Activated naive CD4-positive, alpha-beta T cell treated with anti-CD3 and anti-CD28 coated beads, Interleukin-2, amount 50 U/mL, for 72 hours (primary cell): Measurements from ENCODE around the gene R3HDM4. TPM values are rescaled to one million over a fixed set of nuclear protein-coding genes. Genes with fewer than 3 reads are reported as not detected.
"Not testable (repeated sequence)": the region's sequence is repeated elsewhere in the genome, so short reads cannot be mapped to it uniquely, and the experiment has no call there.

ENCODE experiments used
- ATAC-seq, 2 donors: fragments of 150-1000 bp; cut with Tn5 transposase; 2 replicates each; pipeline ENCODE4 v1.10.0; 2021; ENCODE audit warnings: mild to moderate bottlenecking in 2 of 2, moderate library complexity in 2 of 2
- DNase-seq, 2 donors: peaks; one replicate each; pipeline ENCODE4 v3.0.0; 2021 to 2022; ENCODE audit warnings: low spot score in 2 of 2
- H3K27ac Mint-ChIP-seq, 2 donors: one replicate each; pipeline ENCODE4 v1.8.0; 2022; ENCODE audit warnings: mild to moderate bottlenecking in 2 of 2, mixed read lengths in 2 of 2
- H3K36me3 Mint-ChIP-seq, 2 donors: one replicate each; pipeline ENCODE4 v1.8.0; 2022; ENCODE audit warnings: mixed read lengths in 2 of 2
- H3K9me3 Mint-ChIP-seq, 2 donors: one replicate each; pipeline ENCODE4 v1.8.0; 2022; ENCODE audit warnings: mixed read lengths in 2 of 2
- total RNA-seq, 2 donors: library from RNA; stranded (reverse); gene quantifications; one replicate each; pipeline ENCODE4 v1.2.3, GENCODE V29; 2022

The R3HDM4 gene
- total RNA-seq, 2 donors from 2014 or later, result 98.3 to 102 TPM

- no peaks in the 10 kb centered on the region for H3K9me3 Mint-ChIP-seq
- DNase-seq, result no peak
- no peak within 1 kb of the TSS for H3K27ac Mint-ChIP-seq
- no peak for ATAC-seq
- no peaks in the 10 kb centered on the region for H3K36me3 Mint-ChIP-seq
Measured at GRCh38 chr19:852136-853013, 60.6 kb downstream of the R3HDM4 start, which contains the start of gene ELANE. ELANE (plus strand) TSS chr19:852303; CDS start chr19:852329, 26 bp downstream.

GRCh38 chr19:850979-851335 is 62.1 kb downstream of the R3HDM4 start:
- no peaks in the 10 kb centered on the region for H3K36me3 Mint-ChIP-seq
- H3K9me3 Mint-ChIP-seq, result no peaks in the 10 kb centered on the region
- DNase-seq (no peak), ATAC-seq (no peak)
- no peak overlapping the region for H3K27ac Mint-ChIP-seq

- no peak for ATAC-seq
- Mint-ChIP-seq H3K9me3 (no peaks in the 10 kb centered on the region), H3K36me3 (no peaks in the 10 kb centered on the region), H3K27ac (no peak overlapping the region)
- DNase-seq, result no peak
Measured at GRCh38 chr19:850221-850978, 62.6 kb downstream of the R3HDM4 start.

GRCh38 chr19:849195-849594 is 63.8 kb downstream of the R3HDM4 start:
- not testable (repeated sequence) for ATAC-seq, H3K9me3 Mint-ChIP-seq, DNase-seq, H3K36me3 Mint-ChIP-seq, H3K27ac Mint-ChIP-seq

GRCh38 chr19:848386-848921 is 64.6 kb downstream of the R3HDM4 start:
- Mint-ChIP-seq H3K27ac (no peak overlapping the region), H3K9me3 (no peaks in the 10 kb centered on the region), H3K36me3 (no peaks in the 10 kb centered on the region)
- no peak for DNase-seq
- no peak for ATAC-seq

Other genes with a start within 250 kb of the R3HDM4 start
- gene FSTL3, start 236.8 kb downstream of the R3HDM4 start, total RNA-seq, result 10 to 100 TPM in 1 of 2 donors, 1 to 10 TPM in 1; 4.1 to 10.1 TPM
- gene PRSS57, start 217.8 kb downstream of the R3HDM4 start, total RNA-seq, result not detected
- gene PALM, start 204.3 kb downstream of the R3HDM4 start, total RNA-seq, result under 1 TPM in 1 of 2 donors, not detected in 1; 0.66 TPM
- gene MISP, start 162.1 kb downstream of the R3HDM4 start, total RNA-seq, result under 1 TPM in 1 of 2 donors, not detected in 1; 0.50 TPM
- gene PTBP1, start 115.8 kb downstream of the R3HDM4 start, total RNA-seq, result 100 to 1,000 TPM; 485 to 591 TPM
- not detected for gene PLPPR3, start 91.3 kb downstream of the R3HDM4 start, total RNA-seq
- not detected for gene AZU1, start 85.4 kb downstream of the R3HDM4 start, total RNA-seq
- not detected for gene PRTN3, start 72.2 kb downstream of the R3HDM4 start, total RNA-seq
- gene ELANE, start 60.9 kb downstream of the R3HDM4 start, total RNA-seq, result not detected
- 1 to 10 TPM in 1 of 2 donors, not detected in 1; 4.9 TPM for gene CFD, start 53.6 kb downstream of the R3HDM4 start, total RNA-seq
- gene MED16, start 20.0 kb downstream of the R3HDM4 start, total RNA-seq, result 10 to 100 TPM; 42.0 to 61.8 TPM
- not detected for gene RNU6-9, start 19.7 kb downstream of the R3HDM4 start, total RNA-seq
- 10 to 100 TPM; 10.9 to 32.4 TPM for gene KISS1R, start 4.1 kb upstream of the R3HDM4 start, total RNA-seq
- 10 to 100 TPM; 22.4 to 35.7 TPM for gene ARID3A, start 12.8 kb upstream of the R3HDM4 start, total RNA-seq
- gene WDR18, start 71.1 kb upstream of the R3HDM4 start, total RNA-seq, result 10 to 100 TPM; 55.5 to 83.8 TPM
- gene GRIN3B, start 87.2 kb upstream of the R3HDM4 start, total RNA-seq, result under 1 TPM; 0.07 to 0.19 TPM
- gene TMEM259, start 107.9 kb upstream of the R3HDM4 start, total RNA-seq, result 100 to 1,000 TPM; 104 to 156 TPM
- gene RNU6-2, start 108.3 kb upstream of the R3HDM4 start, total RNA-seq, result not detected
- 100 to 1,000 TPM; 187 to 254 TPM for gene CNN2, start 113.4 kb upstream of the R3HDM4 start, total RNA-seq
- gene ABCA7, start 126.9 kb upstream of the R3HDM4 start, total RNA-seq, result 100 to 1,000 TPM in 1 of 2 donors, 10 to 100 TPM in 1; 17.8 to 105 TPM
- gene ARHGAP45, start 153.9 kb upstream of the R3HDM4 start, total RNA-seq, result 100 to 1,000 TPM; 171 to 174 TPM
- gene POLR2E, start 182.2 kb upstream of the R3HDM4 start, total RNA-seq, result 100 to 1,000 TPM; 248 to 259 TPM
- gene GPX4, start 190.8 kb upstream of the R3HDM4 start, total RNA-seq, result 100 to 1,000 TPM; 154 to 316 TPM